ENCODE data around the gene RHD. TPM values are rescaled to one million over a fixed set of nuclear protein-coding genes. Genes with fewer than 3 reads are reported as not detected.
"Not testable (repeated sequence)": the region's sequence is repeated elsewhere in the genome, so short reads cannot be mapped to it uniquely, and the experiment has no call there.

RHD gene
- total RNA-seq, 1 experiment from 2014 or later = 1.2 TPM

- in situ Hi-C loops (cut with HindIII; ENCODE audit: low pct_unique_long_range_greater_than_20kb, low sequenced_read_pairs) = not testable (repeated sequence)
- peak; percentile 41 for DNase-seq (ENCODE audit: low read depth, low spot score)
Observed at GRCh38 chr1:25329950-25330349, 57.6 kb downstream of the RHD start.

- DNase-seq (ENCODE audit: low read depth, low spot score) = not testable (repeated sequence)
Observed at GRCh38 chr1:25336922-25337354, 64.6 kb downstream of the RHD start.

GRCh38 chr1:25337483-25338187, 65.3 kb downstream of the RHD start:
- DNase-seq (ENCODE audit: low read depth, low spot score); in situ Hi-C loops (cut with HindIII; ENCODE audit: low pct_unique_long_range_greater_than_20kb, low sequenced_read_pairs): not testable (repeated sequence)

More at GRCh38 chr1:25336922-25337354, 64.6 kb downstream of the RHD start:
- in situ Hi-C loops (cut with HindIII; ENCODE audit: low pct_unique_long_range_greater_than_20kb, low sequenced_read_pairs) = not testable (repeated sequence)

- DNase-seq (ENCODE audit: low read depth, low spot score) = peak; percentile 83
- in situ Hi-C loops (cut with HindIII; ENCODE audit: low pct_unique_long_range_greater_than_20kb, low sequenced_read_pairs) = no loop called here
Observed at GRCh38 chr1:25338188-25338981, 66.1 kb downstream of the RHD start, which contains the start of gene TMEM50A. Gene TMEM50A (plus strand): TSS chr1:25338334. CDS start chr1:25340487, 2,153 bp downstream.

- in situ Hi-C loops (cut with HindIII; ENCODE audit: low pct_unique_long_range_greater_than_20kb, low sequenced_read_pairs) = no loop called here
- no peak for DNase-seq (ENCODE audit: low read depth, low spot score)
Observed at GRCh38 chr1:25338986-25339385, 66.7 kb downstream of the RHD start.

GRCh38 chr1:25341746-25342145, 69.4 kb downstream of the RHD start:
- in situ Hi-C loops (cut with HindIII; ENCODE audit: low pct_unique_long_range_greater_than_20kb, low sequenced_read_pairs) = no loop called here

GRCh38 chr1:25342846-25343245, 70.5 kb downstream of the RHD start:
- no peak for DNase-seq (ENCODE audit: low read depth, low spot score)
- in situ Hi-C loops (cut with HindIII; ENCODE audit: low pct_unique_long_range_greater_than_20kb, low sequenced_read_pairs) = no loop called here

More at GRCh38 chr1:25341746-25342145, 69.4 kb downstream of the RHD start:
- DNase-seq (ENCODE audit: low read depth, low spot score) = no peak

GRCh38 chr1:25343872-25344271, 71.6 kb downstream of the RHD start:
- in situ Hi-C loops (cut with HindIII; ENCODE audit: low pct_unique_long_range_greater_than_20kb, low sequenced_read_pairs) = no loop called here
- DNase-seq (ENCODE audit: low read depth, low spot score) = no peak

- in situ Hi-C loops (cut with HindIII; ENCODE audit: low pct_unique_long_range_greater_than_20kb, low sequenced_read_pairs) = no loop called here
- no peak for DNase-seq (ENCODE audit: low read depth, low spot score)
Observed at GRCh38 chr1:25347556-25347955, 75.2 kb downstream of the RHD start.

GRCh38 chr1:25349606-25350005, 77.3 kb downstream of the RHD start:
- DNase-seq (ENCODE audit: low read depth, low spot score) = no peak
- in situ Hi-C loops (cut with HindIII; ENCODE audit: low pct_unique_long_range_greater_than_20kb, low sequenced_read_pairs) = no loop called here

- no peak for DNase-seq (ENCODE audit: low read depth, low spot score)
- in situ Hi-C loops (cut with HindIII; ENCODE audit: low pct_unique_long_range_greater_than_20kb, low sequenced_read_pairs) = no loop called here
Observed at GRCh38 chr1:25355841-25356395, 83.6 kb downstream of the RHD start.

GRCh38 chr1:25356441-25356840, 84.1 kb downstream of the RHD start:
- in situ Hi-C loops (cut with HindIII; ENCODE audit: low pct_unique_long_range_greater_than_20kb, low sequenced_read_pairs) = no loop called here
- DNase-seq (ENCODE audit: low read depth, low spot score) = no peak

GRCh38 chr1:25356848-25357247, 84.5 kb downstream of the RHD start:
- no peak for DNase-seq (ENCODE audit: low read depth, low spot score)
- in situ Hi-C loops (cut with HindIII; ENCODE audit: low pct_unique_long_range_greater_than_20kb, low sequenced_read_pairs) = no loop called here

- in situ Hi-C loops (cut with HindIII; ENCODE audit: low pct_unique_long_range_greater_than_20kb, low sequenced_read_pairs) = no loop called here
- no peak for DNase-seq (ENCODE audit: low read depth, low spot score)
Observed at GRCh38 chr1:25360596-25361581, 88.6 kb downstream of the RHD start.

- no peak for DNase-seq (ENCODE audit: low read depth, low spot score)
- in situ Hi-C loops (cut with HindIII; ENCODE audit: low pct_unique_long_range_greater_than_20kb, low sequenced_read_pairs) = no loop called here
Observed at GRCh38 chr1:25361901-25362300, 89.6 kb downstream of the RHD start.

- in situ Hi-C loops (cut with HindIII; ENCODE audit: low pct_unique_long_range_greater_than_20kb, low sequenced_read_pairs) = not testable (repeated sequence)
Observed at GRCh38 chr1:25362634-25363559, 90.6 kb downstream of the RHD start.

More at GRCh38 chr1:25362634-25363559, 90.6 kb downstream of the RHD start:
- DNase-seq (ENCODE audit: low read depth, low spot score) = not testable (repeated sequence)

Measured in SK-MEL-5 (cell line).